Measurements from ENCODE around the gene CNTRL.

CNTRL gene

GRCh38 chr9:121197132-121197531 is 122.4 kb downstream of the CNTRL start:
- in situ Hi-C loops (cut with MboI; ENCODE audit: low sequenced_read_pairs) = no loop called here

DNA sequence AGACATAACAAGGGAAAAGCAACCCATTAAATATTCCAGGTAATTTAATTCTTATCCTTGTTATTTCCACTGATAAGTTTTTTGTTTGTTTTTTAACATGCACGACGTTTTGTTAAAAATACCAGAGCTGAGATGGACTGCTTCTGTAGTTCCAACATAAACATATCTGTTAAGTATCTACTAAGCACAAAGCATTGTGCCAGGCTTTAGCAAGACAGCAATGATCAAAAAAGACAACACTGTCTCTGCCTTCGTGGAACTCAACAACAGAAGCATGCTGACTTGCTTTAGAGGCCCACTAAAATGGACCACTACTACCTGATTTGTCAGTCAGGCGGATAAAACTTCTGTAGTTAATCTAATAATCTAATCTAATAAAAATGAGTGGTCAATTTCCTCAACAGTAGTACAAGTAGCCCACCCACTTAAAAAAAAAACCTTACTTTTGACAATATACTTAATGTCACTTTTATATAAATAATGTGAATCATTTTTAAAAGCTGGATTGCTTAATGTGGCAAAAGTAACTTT is 123.8 kb downstream of the CNTRL start:
- in situ Hi-C loops (cut with MboI; ENCODE audit: low sequenced_read_pairs) = no loop called here

DNA sequence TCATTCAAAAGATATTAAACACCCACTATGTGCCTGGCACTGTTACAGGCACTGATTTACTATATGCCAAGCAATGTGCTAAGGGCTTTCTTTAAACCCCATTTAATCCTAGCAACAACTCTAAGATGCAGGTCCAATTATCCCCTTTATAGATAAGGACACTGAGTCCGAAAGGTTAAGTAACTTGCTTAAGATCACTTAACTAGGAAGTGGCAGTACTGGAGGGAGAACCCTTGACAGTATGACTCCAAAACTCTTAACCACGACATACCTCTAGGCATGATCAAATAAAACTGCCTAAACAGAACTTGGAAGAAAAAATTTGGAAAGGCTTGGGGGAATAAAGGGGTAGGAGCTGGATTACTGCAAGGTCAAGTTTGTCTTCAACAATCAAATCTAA is 125.2 kb downstream of the CNTRL start:
- in situ Hi-C loops (cut with MboI; ENCODE audit: low sequenced_read_pairs) = no loop called here

DNA sequence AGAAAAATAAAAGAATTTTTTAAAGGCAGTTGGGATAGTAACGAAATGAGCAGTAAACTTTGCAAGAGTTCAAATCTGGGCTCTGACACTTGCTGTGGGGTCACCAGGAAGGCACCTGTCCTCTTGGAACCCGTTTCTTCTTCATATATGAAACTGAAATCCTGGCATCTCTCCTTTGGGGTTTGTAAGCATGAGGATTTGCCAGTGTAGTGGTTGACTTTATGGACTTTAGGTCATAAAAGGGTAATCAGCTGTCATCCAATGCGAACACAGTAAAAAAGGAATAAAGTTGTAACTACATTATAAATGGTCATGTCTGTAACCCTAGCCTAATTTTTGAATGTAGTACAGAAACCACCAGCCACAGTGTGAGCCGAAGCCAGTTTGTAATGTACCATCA is 125.6 kb downstream of the CNTRL start:
- in situ Hi-C loops (cut with MboI; ENCODE audit: low sequenced_read_pairs) = no loop called here

GRCh38 chr9:121201045-121201737 is 126.4 kb downstream of the CNTRL start:
- in situ Hi-C loops (cut with MboI; ENCODE audit: low sequenced_read_pairs) = no loop called here

GRCh38 chr9:121201738-121202533 is 127.2 kb downstream of the CNTRL start, which contains the start of gene RAB14:
TSS of gene RAB14 (minus strand) at chr9:121201869. CDS start at chr9:121193412, 8,457 bp downstream.
- in situ Hi-C loops (cut with MboI; ENCODE audit: low sequenced_read_pairs) = no loop called here

DNA sequence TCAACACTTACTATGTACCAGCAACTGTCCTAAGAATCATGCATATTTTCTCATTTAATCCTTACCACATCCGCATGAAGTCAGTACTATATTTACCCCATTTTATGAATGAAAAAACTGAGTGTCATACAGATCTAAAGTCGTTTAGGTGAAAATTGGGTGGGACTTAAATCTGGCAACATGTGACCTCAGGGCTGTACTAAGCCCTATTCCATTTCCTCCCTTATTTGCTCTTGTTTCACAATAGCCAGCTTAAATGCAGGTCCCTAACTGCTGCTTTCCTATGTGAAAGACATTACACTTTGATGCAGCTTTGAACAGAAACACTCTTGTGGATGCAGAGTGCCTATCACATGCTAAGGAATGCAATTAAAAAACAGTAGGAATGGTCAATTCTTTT is 129.4 kb downstream of the CNTRL start:
- in situ Hi-C loops (cut with MboI; ENCODE audit: low sequenced_read_pairs) = no loop called here

GRCh38 chr9:121204611-121205010 is 129.9 kb downstream of the CNTRL start:
- in situ Hi-C loops (cut with MboI; ENCODE audit: low sequenced_read_pairs) = no loop called here

GRCh38 chr9:121206516-121207370 is 132.0 kb downstream of the CNTRL start:
- in situ Hi-C loops (cut with MboI; ENCODE audit: low sequenced_read_pairs) = no loop called here

DNA sequence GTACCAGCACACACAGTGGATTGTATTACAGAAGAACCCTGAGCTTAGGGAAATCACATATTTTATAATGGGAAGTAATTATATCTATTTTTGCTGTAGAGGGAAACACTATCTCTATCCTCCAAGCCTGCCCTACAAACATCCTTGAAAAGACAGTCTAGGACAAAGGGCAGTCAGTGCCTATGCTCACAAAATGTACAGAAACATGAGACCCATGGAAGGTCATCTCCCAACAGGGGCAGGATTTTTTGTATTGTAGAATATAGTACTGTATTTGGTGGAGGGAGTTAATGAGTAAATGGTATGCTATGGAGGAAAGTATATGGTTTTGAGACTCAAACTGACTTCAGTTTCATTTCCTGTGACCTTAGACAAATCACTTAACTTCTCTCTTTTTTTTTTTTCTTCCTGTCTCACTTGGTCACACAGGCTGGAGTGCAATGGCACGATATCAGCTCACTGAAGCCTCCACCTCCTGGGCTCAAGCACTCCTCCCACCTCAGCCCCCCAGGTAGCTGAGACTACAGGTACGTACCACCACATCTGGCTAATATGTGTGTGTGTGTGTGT is 132.7 kb downstream of the CNTRL start:
- in situ Hi-C loops (cut with MboI; ENCODE audit: low sequenced_read_pairs) = no loop called here

GRCh38 chr9:121210536-121210935 is 135.8 kb downstream of the CNTRL start:
- in situ Hi-C loops (cut with MboI; ENCODE audit: low sequenced_read_pairs) = loop anchor here (10.0 kb wide), 1 partner anchor 184 kb away; no protein-coding TSS in a partner anchor

DNA sequence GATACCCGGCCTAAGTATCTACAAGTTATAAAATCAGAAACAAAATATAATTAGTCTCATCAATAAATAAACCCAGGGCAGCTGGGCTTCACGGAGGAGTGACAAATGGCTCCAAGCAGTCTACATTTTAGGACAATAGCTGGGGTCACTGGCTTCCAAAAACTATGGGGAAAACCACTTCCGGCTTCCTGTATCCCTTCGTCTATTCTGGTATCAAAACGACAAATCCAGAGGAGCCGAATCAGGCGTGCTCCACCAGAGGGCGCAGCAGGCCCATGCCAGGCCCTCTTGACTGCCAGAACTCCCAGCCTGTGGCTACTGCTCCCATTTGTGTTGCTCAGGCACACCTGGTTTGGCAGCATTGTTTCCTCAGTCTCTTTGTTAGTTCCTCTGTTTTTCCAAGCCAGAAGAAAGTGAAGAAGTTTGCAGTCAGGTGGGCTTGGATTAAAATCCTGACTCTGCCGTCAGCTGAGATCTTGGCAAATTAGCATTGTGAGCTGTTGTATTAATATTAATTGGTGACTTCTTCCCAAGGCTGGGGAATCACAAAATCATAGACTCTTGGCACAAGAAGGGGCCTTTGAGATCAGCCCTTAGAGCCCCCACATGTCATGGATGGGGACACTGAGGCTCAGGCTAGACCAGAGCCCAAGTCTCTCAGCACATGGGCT is 138.5 kb downstream of the CNTRL start:
- in situ Hi-C loops (cut with MboI; ENCODE audit: low sequenced_read_pairs) = loop anchor here (10.0 kb wide), 1 partner anchor 182 kb away; no protein-coding TSS in a partner anchor

GRCh38 chr9:121214005-121214404 is 139.2 kb downstream of the CNTRL start:
- in situ Hi-C loops (cut with MboI; ENCODE audit: low sequenced_read_pairs) = loop anchor here (10.0 kb wide), 1 partner anchor 181 kb away; no protein-coding TSS in a partner anchor

GRCh38 chr9:121216271-121216805 is 141.6 kb downstream of the CNTRL start:
- in situ Hi-C loops (cut with MboI; ENCODE audit: low sequenced_read_pairs) = loop anchor here (10.0 kb wide), 1 partner anchor 178 kb away; no protein-coding TSS in a partner anchor

DNA sequence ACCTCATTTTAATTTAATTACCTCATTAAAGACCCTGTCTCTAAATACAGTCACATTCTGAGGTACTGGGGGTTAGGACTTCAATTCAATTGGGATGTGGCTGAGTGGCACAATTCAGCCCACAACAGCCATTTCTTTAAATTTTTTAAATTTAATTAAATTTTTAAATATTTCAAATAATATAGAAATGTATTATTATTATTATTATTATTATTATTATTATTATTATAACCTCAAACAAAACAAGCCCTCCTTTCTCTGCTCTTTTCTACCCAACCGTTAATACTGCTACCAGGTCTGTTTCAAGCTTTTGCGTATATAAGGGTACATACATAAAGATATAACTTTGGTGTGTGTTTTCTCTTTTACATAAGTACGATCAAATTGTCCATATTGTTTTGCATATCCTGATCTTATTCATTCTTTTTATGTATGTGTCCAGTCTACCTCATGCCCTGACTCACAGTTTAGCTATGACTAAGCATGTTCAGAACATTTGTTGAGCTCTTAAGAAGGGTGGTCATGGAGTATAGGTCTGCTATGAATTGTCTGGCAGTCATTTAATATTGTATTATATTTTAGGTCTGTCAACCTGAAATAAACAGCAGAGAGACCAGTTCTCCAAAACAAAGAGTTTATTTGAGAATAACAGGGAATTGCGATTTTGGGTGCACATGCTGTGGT is 143.0 kb downstream of the CNTRL start:
- in situ Hi-C loops (cut with MboI; ENCODE audit: low sequenced_read_pairs) = loop anchor here (10.0 kb wide), 1 partner anchor 177 kb away; no protein-coding TSS in a partner anchor

GRCh38 chr9:121218357-121219027 is 143.7 kb downstream of the CNTRL start:
- in situ Hi-C loops (cut with MboI; ENCODE audit: low sequenced_read_pairs) = loop anchor here (10.0 kb wide), 1 partner anchor 176 kb away; no protein-coding TSS in a partner anchor

- in situ Hi-C loops (cut with MboI; ENCODE audit: low sequenced_read_pairs) = loop anchor here (10.0 kb wide), 1 partner anchor 175 kb away; no protein-coding TSS in a partner anchor
Observed at GRCh38 chr9:121219530-121219929, 144.8 kb downstream of the CNTRL start.

DNA sequence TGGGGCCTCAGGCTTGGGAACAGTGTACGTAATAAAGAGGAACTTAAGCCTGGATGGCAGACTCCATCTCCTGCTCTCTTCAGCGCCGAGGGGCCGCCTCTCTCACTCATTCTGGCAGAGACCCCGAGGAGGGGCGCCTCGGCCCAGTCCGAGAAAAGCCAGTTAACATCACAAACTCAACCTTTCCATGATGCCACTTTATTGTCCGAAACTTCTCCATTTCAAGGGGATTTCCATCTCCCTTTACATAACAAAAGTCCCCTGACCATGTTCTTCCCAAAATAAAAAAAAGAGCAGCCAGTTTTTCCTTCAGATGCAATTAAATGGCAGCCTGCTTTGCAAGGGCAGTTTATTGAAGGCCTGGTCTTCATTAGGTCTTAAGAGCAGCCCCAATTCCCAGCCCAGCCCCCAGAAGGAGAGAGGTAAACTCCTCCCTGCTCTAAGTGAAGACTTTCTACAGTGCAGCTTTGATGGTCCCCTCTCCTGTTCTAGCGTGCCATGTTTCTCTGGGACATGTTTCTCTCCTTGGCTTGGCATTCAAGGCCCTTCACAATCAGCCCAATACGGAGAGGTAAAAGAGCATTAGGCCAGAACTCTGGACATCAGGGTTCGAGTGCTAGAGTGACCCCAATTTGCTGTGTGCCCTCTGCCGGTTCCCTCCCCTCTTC is 146.4 kb downstream of the CNTRL start:
- in situ Hi-C loops (cut with MboI; ENCODE audit: low sequenced_read_pairs) = loop anchor here (10.0 kb wide), 2 partner anchors 64 to 154 kb away; partner anchors contain the start of gene STOM
